Lung (tissue), 12 donors: ENCODE results near the gene KCNJ10. TPM values are rescaled to one million over a fixed set of nuclear protein-coding genes. Genes with fewer than 3 reads are reported as not detected.

Experiments used
- ATAC-seq: fragments of 200-7000 bp; cut with Tn5 transposase; one replicate; pipeline ENCODE4 v1.9.1; 2020; ENCODE audit warnings: moderate number of reproducible peaks; ENCODE audit not compliant: insufficient read depth, low FRiP score
- DNase-seq, 3 donors: peaks; one replicate each; pipeline ENCODE4 v3.0.0-alpha.2; 2013 to 2017
- H3K27ac ChIP-seq, 2 donors: one replicate each; pipeline ENCODE4 v1.5.1; 2013; ENCODE audit warnings: mild to moderate bottlenecking in 2 of 2, moderate library complexity in 2 of 2, control low read depth in 1 of 2, inconsistent platforms in 1 of 2, low read depth in 1 of 2, low read length in 1 of 2
- H3K27me3 ChIP-seq, 3 donors: one replicate each; pipeline ENCODE4 v1.5.1; 2013; ENCODE audit warnings: low read length in 2 of 3; ENCODE audit not compliant: control insufficient read depth in 3 of 3, insufficient read depth in 3 of 3
- H3K36me3 ChIP-seq, 4 donors: one replicate each; pipeline ENCODE4 v1.5.1; 2013; ENCODE audit warnings: low read length in 4 of 4, mild to moderate bottlenecking in 1 of 4, moderate library complexity in 1 of 4; ENCODE audit not compliant: control insufficient read depth in 4 of 4, insufficient read depth in 4 of 4
- H3K4me1 ChIP-seq, 5 donors: one replicate each; pipeline ENCODE4 v1.5.1; 2013; ENCODE audit warnings: low read length in 5 of 5, mild to moderate bottlenecking in 2 of 5, moderate library complexity in 1 of 5; ENCODE audit not compliant: control insufficient read depth in 5 of 5, insufficient read depth in 5 of 5
- H3K4me3 ChIP-seq: one replicate; pipeline ENCODE4 v1.5.1; 2013; ENCODE audit warnings: mild to moderate bottlenecking, control low read depth, moderate library complexity
- H3K9ac ChIP-seq, 2 donors: one replicate each; pipeline ENCODE4 v1.5.1; 2013; ENCODE audit warnings: low read length in 2 of 2, control low read depth in 1 of 2; ENCODE audit not compliant: insufficient read depth in 1 of 2
- H3K9me3 ChIP-seq, 4 donors: one replicate each; pipeline ENCODE4 v1.5.1; 2013; ENCODE audit warnings: low read length in 3 of 4, mild to moderate bottlenecking in 1 of 4, moderate library complexity in 1 of 4; ENCODE audit not compliant: control insufficient read depth in 4 of 4, insufficient read depth in 3 of 4
- CTCF ChIP-seq: IDR thresholded peaks from 2 replicates; pipeline ENCODE4 v1.5.1; 2012; ENCODE audit warnings: mild to moderate bottlenecking; ENCODE audit errors: control extremely low read depth, extremely low read depth
- WGBS, 2 donors: extraction: QIAGEN DNeasy Blood & Tissue Kit; methylation state at CpG; one replicate each; pipeline ENCODE4 v1.1.7; 2013; 5-methylcytosine and 5-hydroxymethylcytosine counted together
- polyA plus RNA-seq, 2 donors: library from polyadenylated mRNA; stranded (reverse); fragments of 200-250 nt; gene quantifications; one replicate each; pipeline ENCODE4 v1.2.1, GENCODE V29; 2013
- total RNA-seq, 2 donors: library from RNA; depleted of rRNA in 1 of 2; stranded (reverse); fragments of >200 nt in 1 of 2; gene quantifications; one replicate each; pipeline ENCODE4 v1.2.1, GENCODE V29; 2014 to 2021
- donor health status: control.
- donor health status: control.
- donor health status: Bipolar disorder and iron deficiency.
- donor health status: healthy.
- donor health status: DM: yes; HTN: yes; CAD: no.

Gene KCNJ10
- total and polyA plus RNA-seq, 4 donors = 0.02 to 0.37 (median 0.10) TPM

- Histone ChIP-seq H3K4me1 (peaks cover 0 to 6% (median 3%) of the 10 kb centered on the region in 5 donors), H3K27me3 (no peaks in the 10 kb centered on the region), H3K4me3 (no peak overlapping the region), H3K36me3 (no peaks in the 10 kb centered on the region), H3K9me3 (no peaks in the 10 kb centered on the region), H3K9ac (no peak overlapping the region), H3K27ac (no peak overlapping the region)
- TF ChIP-seq CTCF = no peak
- DNase-seq (no peak), ATAC-seq (no peak)
- 69 to 91% methylated on average over 3 of the region's 3 CpGs for WGBS, 2 donors
These were observed 111.1 kb downstream of the KCNJ10 start for GRCh38 chr1:159958719-159959380.

- H3K4me3 ChIP-seq = no peak overlapping the region
- 50 to 60% methylated on average over 9 of the region's 9 CpGs for WGBS, 2 donors
- no peak overlapping the region for H3K9ac ChIP-seq
- DNase-seq (no peak), ATAC-seq (no peak)
- no peak for TF ChIP-seq CTCF
- no peaks in the 10 kb centered on the region for H3K36me3 ChIP-seq
- no peaks in the 10 kb centered on the region for H3K9me3 ChIP-seq
- H3K27ac ChIP-seq = no peak overlapping the region
- peaks cover 0 to 6% (median 3%) of the 10 kb centered on the region in 5 donors for H3K4me1 ChIP-seq
- H3K27me3 ChIP-seq = no peaks in the 10 kb centered on the region
These were observed 112.1 kb downstream of the KCNJ10 start for GRCh38 chr1:159957824-159958268.

- no peak overlapping the region for H3K27ac ChIP-seq
- WGBS, 2 donors = 79 to 87% methylated on average over 3 of the region's 3 CpGs
- no peak overlapping the region for H3K9ac ChIP-seq
- H3K4me3 ChIP-seq = no peak overlapping the region
- no peak for ATAC-seq
- DNase-seq = no peak
- no peaks in the 10 kb centered on the region for H3K27me3 ChIP-seq
- peaks cover 0 to 4% (median 0%) of the 10 kb centered on the region in 5 donors for H3K4me1 ChIP-seq
- H3K36me3 ChIP-seq = no peaks in the 10 kb centered on the region
- TF ChIP-seq CTCF = no peak
- no peaks in the 10 kb centered on the region for H3K9me3 ChIP-seq
These were observed 114.5 kb downstream of the KCNJ10 start for GRCh38 chr1:159955456-159955855.
